Pancreas (tissue), 10 donors: ENCODE measurements around the gene KLHL8. TPM values are rescaled to one million over a fixed set of nuclear protein-coding genes. Genes with fewer than 3 reads are reported as not detected.
A peak's percentile ranks its signal among the peaks of the same experiment; 100 is the strongest.

Experiments
- ATAC-seq, 4 donors: fragments of 200-7000 bp; cut with Tn5 transposase; one replicate each; pipeline versions ENCODE4 v1.8.0 to v1.9.1; 2020; ENCODE audit warnings: mild to moderate bottlenecking in 4 of 4, moderate library complexity in 4 of 4
- DNase-seq, 6 donors: peaks; one replicate each; pipeline ENCODE4 v3.0.0-alpha.2; 2020
- FAIRE-seq: peaks from 2 replicates; lab custom pipeline; 2012; peaks lifted over from hg19 to GRCh38; lab: Jason Lieb, UNC
- H3K27ac ChIP-seq, 4 donors: fragments of 200-600 bp; sonication (generic); 1 replicate in 3 of 4; 2 replicates in 1 of 4; pipeline versions ENCODE4 v1.5.0 to v1.8.0; 2020
- H3K27me3 ChIP-seq, 4 donors: fragments of 200-600 bp; one replicate each; pipeline ENCODE4 v1.8.0; 2021
- H3K36me3 ChIP-seq, 3 donors: fragments of 200-600 bp; sonication (generic) in 1 of 3; one replicate each; pipeline versions ENCODE4 v1.5.0 to v1.8.0; 2020 to 2021
- H3K4me1 ChIP-seq, 3 donors: fragments of 200-600 bp; one replicate each; pipeline ENCODE4 v1.8.0; 2021
- H3K4me3 ChIP-seq, 4 donors: fragments of 200-600 bp; sonication (generic) in 2 of 4; one replicate each; pipeline versions ENCODE4 v1.5.0 to v1.8.0; 2020 to 2021
- H3K9me3 ChIP-seq, 4 donors: fragments of 200-600 bp; one replicate each; pipeline ENCODE4 v1.8.0; 2021
- WGBS, 2 donors: extraction: QIAGEN DNeasy Blood & Tissue Kit; methylation state at CpG; one replicate each; pipeline ENCODE4 v1.1.7; 2013; 5-methylcytosine and 5-hydroxymethylcytosine counted together
- intact Hi-C, 3 donors: fragments of 100-400 bp; cut with DNase I; formaldehyde crosslinking; loops; one replicate each; pipeline versions ENCODE4 v1.11.1 to v1.14.2; 2022
- polyA plus RNA-seq, 2 donors: library from polyadenylated mRNA; stranded (reverse); fragments of 200-250 nt; gene quantifications; one replicate each; pipeline ENCODE4 v1.2.3, GENCODE V29; 2013
- total RNA-seq, 6 donors: library from RNA; stranded (reverse); fragmentation: NEBNext Ultra II Directional in 4 of 6; extraction: Animal tissue kit (Norgen Biotek cat#: 25700) in 4 of 6; gene quantifications; one replicate each; pipeline versions ENCODE4 v1.2.1 to v1.2.4, GENCODE V29; 2021 to 2023
- TF ChIP-seq, protein P1 (sequence below), 4 donors: fragments of 200-600 bp; sonication (generic) in 3 of 4; IDR thresholded peaks; one replicate each; pipeline versions ENCODE4 v1.5.0 to v1.8.0; 2021; ENCODE audit warnings: antibody characterized with exemption in 4 of 4
- donor health status: healthy with polysubstance abuse.
- donor health status: DM: no; HTN: no; CAD: no; lungs with moderate emphysema.
- donor health status: DM: no; HTN: no; CAD: no.
- donor health status: control.
- donor health status: control.
- donor health status: Bipolar disorder and iron deficiency.
- donor health status: DM: yes; HTN: yes; CAD: no.
- donor health status: DM: no; HTN: no; CAD: no.
- donor health status: DM: no; HTN: no; CAD: no.
- donor health status: DM: yes; HTN: yes; CAD: no.

The KLHL8 gene
- total and polyA plus RNA-seq, 8 donors: 1.7 to 9.8 (median 5.5) TPM

DNA sequence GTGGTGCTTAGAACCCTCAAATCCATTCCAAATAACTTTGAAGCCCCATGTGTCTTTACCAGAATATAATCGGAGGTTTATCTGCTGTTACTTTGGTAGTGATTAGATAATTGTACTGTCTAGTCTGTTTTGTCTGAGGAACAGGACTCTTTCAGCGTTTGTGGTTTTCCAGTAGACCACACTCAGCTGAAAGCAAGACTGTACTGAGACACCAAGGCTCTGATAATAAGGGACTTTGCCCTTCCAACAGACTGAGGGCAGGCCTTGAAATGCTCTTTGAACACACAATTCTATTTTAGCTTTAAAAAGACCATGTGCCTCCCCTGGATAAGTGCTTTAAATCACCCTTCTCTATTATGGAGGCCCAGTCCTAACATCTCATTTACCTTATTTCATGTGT is 76.1 kb downstream of the KLHL8 start:
- no peak overlapping the region for H3K4me3 ChIP-seq
- TF ChIP-seq, protein P1, sequence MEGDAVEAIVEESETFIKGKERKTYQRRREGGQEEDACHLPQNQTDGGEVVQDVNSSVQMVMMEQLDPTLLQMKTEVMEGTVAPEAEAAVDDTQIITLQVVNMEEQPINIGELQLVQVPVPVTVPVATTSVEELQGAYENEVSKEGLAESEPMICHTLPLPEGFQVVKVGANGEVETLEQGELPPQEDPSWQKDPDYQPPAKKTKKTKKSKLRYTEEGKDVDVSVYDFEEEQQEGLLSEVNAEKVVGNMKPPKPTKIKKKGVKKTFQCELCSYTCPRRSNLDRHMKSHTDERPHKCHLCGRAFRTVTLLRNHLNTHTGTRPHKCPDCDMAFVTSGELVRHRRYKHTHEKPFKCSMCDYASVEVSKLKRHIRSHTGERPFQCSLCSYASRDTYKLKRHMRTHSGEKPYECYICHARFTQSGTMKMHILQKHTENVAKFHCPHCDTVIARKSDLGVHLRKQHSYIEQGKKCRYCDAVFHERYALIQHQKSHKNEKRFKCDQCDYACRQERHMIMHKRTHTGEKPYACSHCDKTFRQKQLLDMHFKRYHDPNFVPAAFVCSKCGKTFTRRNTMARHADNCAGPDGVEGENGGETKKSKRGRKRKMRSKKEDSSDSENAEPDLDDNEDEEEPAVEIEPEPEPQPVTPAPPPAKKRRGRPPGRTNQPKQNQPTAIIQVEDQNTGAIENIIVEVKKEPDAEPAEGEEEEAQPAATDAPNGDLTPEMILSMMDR (IDR thresholded peaks at IDR 0.05): no peak
- 49 to 51% methylated on average over 2 of the region's 2 CpGs for WGBS, 2 donors
- no peaks in the 10 kb centered on the region for H3K27me3 ChIP-seq
- no peaks in the 10 kb centered on the region for H3K4me1 ChIP-seq
- ATAC-seq (no peak), FAIRE-seq (no peak), DNase-seq (no peak)
- H3K27ac ChIP-seq: no peak overlapping the region
- peaks cover 0 to 8% (median 0%) of the 10 kb centered on the region in 3 donors for H3K36me3 ChIP-seq
- H3K9me3 ChIP-seq: no peaks in the 10 kb centered on the region
- intact Hi-C loops: loop anchor here in 1 of 3 donors (10.0 kb wide), 1 partner anchor 90 kb away; no protein-coding TSS in a partner anchor

DNA sequence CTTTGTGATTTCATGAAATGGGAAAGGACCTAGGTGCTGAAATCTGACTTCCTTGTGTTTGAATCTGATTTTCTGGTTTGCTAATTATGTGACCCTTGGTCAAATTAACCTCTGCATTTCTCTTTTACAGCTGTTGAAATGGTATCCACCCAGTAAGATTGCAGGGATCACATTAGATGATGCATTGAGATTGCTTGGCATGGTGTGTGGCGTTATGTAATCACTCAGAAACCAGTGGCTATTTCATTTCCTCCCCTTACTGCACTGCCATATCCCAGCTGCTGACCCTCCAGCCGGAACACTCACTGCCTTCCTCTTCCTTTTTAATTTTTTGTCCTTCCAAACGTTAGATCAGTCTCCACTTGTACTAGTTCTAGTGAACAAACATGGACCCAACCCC is 79.0 kb downstream of the KLHL8 start:
- DNase-seq: no peak
- Histone ChIP-seq H3K4me1 (no peaks in the 10 kb centered on the region), H3K27me3 (no peaks in the 10 kb centered on the region), H3K36me3 (peaks cover 0 to 26% (median 3%) of the 10 kb centered on the region in 3 donors), H3K27ac (no peak overlapping the region), H3K9me3 (no peaks in the 10 kb centered on the region), H3K4me3 (no peak overlapping the region)
- TF ChIP-seq, protein P1 (IDR thresholded peaks at IDR 0.05): no peak
- ATAC-seq: peak in 2 of 4 donors; percentile 18 to 40
- intact Hi-C loops: loop anchor here in 1 of 3 donors (10.0 kb wide), 1 partner anchor 93 kb away; no protein-coding TSS in a partner anchor
- no peak for FAIRE-seq
- WGBS, 2 donors: 69 to 79% methylated on average over 3 of the region's 3 CpGs

- no peak overlapping the region for H3K27ac ChIP-seq
- TF ChIP-seq, protein P1 (IDR thresholded peaks at IDR 0.05): no peak
- H3K4me1 ChIP-seq: no peaks in the 10 kb centered on the region
- ATAC-seq: no peak
- FAIRE-seq: no peak
- no peaks in the 10 kb centered on the region for H3K27me3 ChIP-seq
- intact Hi-C loops: no loop called here
- 57 to 73% methylated on average over 3 of the region's 3 CpGs for WGBS, 2 donors
- peaks cover 0 to 63% (median 34%) of the 10 kb centered on the region in 3 donors for H3K36me3 ChIP-seq
- no peak overlapping the region for H3K4me3 ChIP-seq
- H3K9me3 ChIP-seq: no peaks in the 10 kb centered on the region
- no peak for DNase-seq
These were observed 86.3 kb downstream of the KLHL8 start for GRCh38 chr4:87134122-87134521.

GRCh38 chr4:87133183-87133582 is 87.2 kb downstream of the KLHL8 start:
- Histone ChIP-seq H3K27me3 (no peaks in the 10 kb centered on the region), H3K27ac (no peak overlapping the region), H3K9me3 (no peaks in the 10 kb centered on the region), H3K36me3 (peaks cover 0 to 66% (median 34%) of the 10 kb centered on the region in 3 donors), H3K4me3 (no peak overlapping the region), H3K4me1 (no peaks in the 10 kb centered on the region)
- ATAC-seq (no peak), DNase-seq (no peak), FAIRE-seq (no peak)
- intact Hi-C loops: no loop called here
- WGBS, 2 donors: 56 to 58% methylated on average over 2 of the region's 2 CpGs
- TF ChIP-seq, protein P1 (IDR thresholded peaks at IDR 0.05): no peak

- H3K27me3 ChIP-seq: no peaks in the 10 kb centered on the region
- DNase-seq (no peak), FAIRE-seq (no peak), ATAC-seq (no peak)
- 97% methylated on average over 8 of the region's 8 CpGs for WGBS, 2 donors
- intact Hi-C loops: no loop called here
- H3K36me3 ChIP-seq: peaks cover 0 to 73% (median 36%) of the 10 kb centered on the region in 3 donors
- TF ChIP-seq, protein P1 (IDR thresholded peaks at IDR 0.05): no peak
- no peak overlapping the region for H3K27ac ChIP-seq
- H3K9me3 ChIP-seq: no peaks in the 10 kb centered on the region
- no peaks in the 10 kb centered on the region for H3K4me1 ChIP-seq
- no peak overlapping the region for H3K4me3 ChIP-seq
These were observed 88.4 kb downstream of the KLHL8 start for GRCh38 chr4:87132035-87132434.
